GM21737 (cell line): ENCODE measurements around the gene PDGFA.

Experiments used
- ATAC-seq: cut with Tn5 transposase; IDR thresholded peaks from one replicate; pipeline ENCODE4 v1.9.1; 2021; ENCODE audit warnings: mild to moderate bottlenecking, moderate library complexity; ENCODE audit not compliant: unreplicated experiment

PDGFA gene

DNA sequence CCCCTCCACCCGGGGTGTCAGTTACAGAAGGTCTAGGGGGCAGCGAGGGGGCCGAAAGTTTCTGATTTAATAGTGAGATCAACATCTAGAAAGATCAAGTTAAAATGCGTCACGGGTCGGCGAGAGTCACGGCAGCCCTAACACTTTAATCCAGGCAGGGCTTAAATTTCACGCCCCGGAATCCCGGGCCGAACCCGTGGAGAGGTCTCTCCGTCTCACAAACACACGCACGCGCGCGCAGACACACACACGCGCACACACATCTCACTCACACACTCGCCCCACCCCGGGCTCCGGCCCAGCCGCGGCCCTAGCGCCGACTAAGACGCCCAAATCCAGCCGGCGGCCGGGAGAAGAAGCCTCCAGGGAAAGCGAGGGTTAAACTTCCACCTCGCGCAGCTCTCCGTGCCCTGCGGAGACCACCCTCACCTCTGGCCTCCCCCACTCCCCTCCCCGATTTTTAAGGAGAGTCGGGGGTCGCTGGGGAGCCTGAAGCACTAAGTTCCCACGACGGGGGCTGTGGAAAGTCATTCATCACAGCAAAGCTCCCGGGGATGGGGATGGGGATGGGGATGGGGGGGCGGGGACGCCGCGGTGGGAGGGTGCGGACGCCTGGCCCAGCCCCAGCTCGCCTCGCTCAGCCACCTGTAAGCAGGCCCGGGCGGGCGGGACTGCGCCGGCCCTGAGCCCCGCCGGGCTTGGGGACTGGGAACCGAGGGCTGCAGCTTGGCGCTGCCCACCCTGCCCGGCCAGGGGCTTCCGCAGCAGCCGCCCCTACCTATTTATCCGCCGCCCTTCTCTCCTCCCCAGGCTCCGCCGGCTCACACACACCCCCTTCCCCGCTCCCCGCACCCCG, 1.6 kb downstream of the PDGFA start:
- no peak for ATAC-seq

DNA sequence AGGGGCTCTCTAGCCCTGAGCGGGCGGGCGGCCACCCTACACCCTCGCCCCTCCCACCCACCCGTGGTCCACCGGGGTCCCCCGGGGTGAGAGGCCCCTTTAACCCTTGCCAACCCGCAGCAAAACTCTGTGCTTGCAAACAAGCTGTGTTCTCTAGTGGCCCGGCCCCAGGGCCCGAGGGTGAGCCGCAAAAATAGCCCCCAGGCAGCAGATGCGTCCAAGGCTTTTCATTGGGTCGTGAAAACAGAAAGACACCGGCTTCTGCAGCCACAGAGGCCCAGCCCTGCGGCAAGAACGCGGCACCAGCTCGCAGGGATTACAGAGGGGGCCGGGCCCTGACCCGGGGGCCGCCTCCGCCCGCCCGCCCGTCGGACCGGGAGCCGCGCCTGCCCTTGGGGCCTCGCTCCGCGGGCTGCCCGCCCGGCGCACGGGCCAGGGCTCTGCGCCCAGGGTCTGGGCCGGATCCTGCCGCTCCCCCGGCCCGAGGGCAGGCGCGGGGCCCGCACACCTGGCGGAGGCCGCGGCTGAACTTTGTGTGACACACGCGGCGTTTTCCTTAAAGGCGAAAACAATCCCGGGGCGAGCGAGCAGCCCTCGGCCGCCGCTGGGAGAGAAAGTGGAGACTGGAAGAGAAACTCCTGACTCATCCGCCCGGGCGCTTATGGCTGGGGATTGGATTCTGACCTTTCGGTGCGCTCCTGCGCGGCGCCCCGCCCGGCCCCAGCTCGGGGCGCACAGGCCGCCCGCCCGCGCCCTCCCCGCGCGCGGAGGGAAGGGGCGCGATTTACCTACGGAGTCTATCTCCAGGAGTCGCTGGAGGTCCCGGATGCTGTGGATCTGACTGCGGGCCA, 2.8 kb downstream of the PDGFA start:
- ATAC-seq: no peak

DNA sequence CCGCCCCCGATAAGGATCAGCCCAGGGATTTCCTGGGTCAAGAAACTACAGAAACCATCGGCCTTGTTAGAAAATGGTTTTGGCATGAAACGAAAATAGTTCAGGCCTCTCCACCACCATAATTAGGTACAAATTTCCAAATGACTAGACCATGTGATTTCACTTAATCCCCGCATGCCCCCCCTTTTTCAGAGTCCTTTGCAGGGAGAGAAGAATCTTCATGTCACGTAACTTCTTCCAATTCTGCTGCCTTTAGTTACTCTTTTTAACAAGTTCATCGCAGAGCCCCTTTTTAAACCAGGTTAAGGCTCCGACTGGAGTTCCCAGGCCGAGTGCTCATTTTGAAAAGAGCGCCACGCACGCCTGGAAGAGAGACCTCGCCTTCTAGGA, 3.4 kb downstream of the PDGFA start:
- ATAC-seq: no peak

DNA sequence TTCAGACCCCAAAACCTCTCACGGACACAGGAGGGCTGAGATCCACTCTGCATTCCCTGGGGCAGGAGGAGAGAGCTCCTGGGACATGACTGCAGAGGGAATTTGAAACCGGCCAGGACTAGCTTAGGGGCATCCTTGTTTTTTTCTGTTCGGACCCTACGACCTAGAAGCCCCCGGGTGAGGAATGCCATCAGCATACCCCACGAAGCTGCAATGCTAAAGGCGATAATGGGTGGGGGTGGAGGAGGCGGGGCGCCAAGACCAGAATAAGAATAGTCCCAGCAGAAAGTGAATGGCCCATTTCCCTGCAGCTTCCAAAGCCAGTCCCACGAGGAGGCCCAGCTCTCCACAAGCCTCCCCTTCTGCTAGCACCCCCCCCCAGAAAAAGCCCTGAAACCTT, 4.0 kb downstream of the PDGFA start:
- no peak for ATAC-seq

DNA sequence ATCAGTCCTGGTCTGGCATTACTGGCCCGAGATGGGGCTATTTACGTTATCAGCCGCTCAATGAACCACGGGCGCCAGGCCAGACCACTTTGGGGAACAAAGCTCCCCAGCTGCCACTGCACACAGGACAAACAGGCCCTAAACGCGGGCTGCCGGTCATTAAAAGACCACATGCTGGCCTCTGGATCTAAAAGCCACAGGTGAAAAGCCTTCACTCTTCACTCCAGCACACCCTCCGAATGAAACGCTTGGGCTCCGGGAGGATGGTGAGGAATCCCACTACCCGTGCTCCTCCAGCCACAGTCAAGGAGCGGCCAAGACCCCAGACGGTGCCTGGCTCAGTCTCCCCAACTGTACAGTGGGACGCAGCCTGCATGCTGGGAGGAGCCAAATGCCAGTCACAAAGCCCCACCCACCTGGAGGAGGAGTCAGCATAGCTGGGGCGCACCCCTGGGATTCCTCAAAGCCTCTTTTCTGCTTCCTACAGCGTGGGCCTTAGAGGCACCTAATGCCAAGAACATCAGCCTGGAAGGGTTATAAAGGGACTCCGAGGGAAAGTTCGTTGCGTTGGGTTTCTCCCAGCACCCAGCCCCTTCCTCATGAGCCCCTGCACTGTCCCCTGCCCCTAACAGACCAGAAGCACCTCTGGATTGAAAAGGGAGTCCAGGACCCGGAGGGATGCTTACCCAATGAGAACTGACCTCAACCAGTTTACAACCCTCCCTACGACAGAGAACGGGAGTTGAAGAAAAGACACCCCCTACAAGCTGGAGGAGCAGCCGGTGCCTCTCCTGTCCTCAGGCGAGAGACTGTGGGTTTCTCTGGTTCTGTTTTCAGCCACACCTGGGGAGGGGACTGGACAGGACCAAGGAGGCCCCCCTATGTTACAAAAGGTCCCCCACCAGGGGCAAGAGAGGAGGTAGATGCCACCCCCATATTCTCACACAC, 4.7 kb downstream of the PDGFA start:
- ATAC-seq: no peak

DNA sequence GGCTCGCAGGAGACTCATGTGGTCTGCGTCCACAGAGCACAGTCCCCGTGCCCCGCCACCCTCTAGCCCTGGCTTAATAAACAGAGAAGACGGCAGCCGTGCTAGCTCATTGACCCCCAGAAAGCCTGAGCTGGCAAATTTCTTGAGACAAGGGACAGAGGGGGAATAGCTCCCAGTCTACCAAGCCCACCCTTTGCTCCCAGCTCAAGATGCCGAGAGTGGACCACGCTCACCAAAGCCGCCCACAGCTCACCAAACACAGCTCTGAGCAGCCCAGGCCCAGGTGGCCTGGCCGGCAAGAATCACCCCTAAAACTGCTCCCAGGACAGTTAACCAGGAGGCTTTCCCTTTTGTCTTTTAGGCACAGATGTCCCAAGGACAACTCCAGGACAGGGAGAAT, 5.4 kb downstream of the PDGFA start:
- no peak for ATAC-seq

DNA sequence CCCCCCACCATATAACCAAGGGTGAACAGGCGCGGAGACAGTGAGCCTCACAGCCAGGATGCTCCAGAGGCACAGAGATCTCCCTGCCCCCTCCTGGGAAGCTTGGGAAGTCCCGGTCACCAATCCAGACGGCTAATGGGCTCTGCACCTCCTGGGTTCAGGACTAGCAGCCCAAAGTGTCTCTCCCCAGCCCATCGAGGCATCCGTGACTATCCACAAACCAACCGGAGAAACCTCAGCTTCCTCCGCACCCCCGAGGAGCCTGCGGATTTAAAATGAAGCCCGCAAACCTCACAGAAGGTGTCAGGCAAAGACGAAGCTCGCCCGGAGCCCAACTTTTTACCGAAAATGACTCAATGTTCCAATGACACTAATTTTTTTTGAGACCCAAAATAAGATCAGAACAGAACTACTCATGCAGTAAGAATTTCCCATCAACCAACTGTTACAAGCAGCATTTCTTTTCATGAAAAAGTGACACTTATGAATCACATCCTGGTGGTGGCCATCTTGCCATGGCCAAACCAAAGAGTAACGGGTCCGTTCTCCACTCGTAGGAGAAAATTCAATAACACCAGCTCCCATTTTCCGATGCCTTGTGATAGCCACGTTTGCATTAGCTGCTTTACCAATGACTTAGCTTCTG, 6.0 kb downstream of the PDGFA start:
- no peak for ATAC-seq

DNA sequence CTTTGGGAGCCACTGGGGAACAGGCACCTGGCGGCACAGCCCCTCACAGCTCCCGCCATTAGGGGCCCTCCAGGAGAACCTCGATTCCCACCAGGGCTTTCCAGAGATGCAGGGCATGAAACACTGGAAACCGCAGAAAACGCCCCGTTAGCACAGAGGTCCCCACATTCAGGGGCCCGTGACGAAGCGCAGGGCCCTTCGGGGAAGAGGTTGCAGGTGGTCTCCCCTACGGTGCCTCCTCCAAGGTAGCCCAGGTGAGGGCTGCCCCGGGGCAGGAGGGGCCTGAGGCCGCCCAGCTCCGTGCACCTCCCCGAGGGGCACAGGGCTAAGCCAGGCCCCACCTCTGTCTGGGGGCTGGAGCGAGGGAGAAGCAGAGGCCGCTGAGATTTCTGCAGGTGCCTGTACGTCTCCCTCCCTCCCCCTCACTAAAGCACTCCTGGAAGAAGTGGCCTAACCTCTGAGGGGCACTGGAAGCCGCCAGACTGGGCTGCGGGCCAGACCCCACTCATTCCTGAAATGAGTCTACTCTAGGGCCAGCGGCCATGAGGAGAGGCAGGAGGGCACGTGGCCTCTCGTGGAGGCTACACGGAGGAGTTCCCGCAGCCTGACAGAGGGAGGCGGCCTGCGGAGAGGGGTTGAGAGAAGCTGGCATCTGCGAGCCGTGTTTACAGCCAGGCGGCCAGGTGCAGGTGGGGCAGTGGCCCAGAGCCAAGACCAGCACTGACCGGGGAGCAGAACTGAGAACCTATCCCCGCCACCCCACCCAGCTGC, 6.9 kb downstream of the PDGFA start:
- no peak for ATAC-seq

DNA sequence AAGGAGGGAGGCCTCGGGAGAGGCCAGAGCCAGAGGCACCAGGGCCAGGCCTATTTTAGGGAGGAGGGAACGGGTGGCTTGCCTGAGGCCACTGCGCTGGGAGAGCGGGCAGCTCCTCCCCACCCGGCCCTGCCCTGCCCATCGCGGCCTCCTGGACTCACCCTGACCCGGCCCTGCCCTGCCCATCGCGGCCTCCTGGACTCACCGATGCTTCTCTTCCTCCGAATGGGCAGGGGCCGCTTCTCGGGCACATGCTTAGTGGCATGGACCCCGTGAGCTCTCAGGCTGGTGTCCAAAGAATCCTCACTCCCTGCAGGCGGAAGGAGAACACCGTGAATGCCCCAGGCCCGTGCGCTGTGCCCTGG, 7.5 kb downstream of the PDGFA start:
- ATAC-seq: no peak

DNA sequence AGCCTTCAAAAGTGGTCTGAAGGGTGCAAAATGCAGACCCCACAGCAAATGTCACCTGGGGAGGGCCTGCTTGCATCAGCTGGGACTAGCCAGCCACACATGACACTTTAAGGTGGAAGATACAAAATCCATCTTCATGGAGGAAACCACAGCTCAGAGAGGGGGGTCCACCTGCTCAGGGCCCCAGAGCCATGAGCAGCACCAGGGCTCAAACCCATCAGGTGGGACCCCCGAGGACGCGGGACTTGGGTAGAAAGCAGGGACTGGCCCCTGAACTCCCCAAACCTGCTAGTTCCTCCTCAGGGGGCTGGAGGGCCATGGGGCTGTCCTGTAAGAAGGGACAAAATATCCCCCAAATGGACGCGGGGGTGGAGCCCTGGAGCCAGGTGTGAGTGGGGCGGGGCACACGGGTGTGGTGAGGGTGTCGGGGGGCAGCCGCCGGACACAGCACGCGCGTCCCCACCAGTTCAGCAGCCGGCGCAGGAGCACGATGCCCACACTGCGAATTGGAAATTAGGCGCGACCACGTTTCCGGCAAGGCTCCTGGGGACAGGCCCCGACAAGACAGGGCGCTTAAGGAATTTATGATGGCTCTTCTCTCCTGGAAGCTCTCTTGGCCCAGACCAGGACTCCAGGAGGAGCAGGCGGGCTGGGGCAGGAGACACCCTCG, 8.0 kb downstream of the PDGFA start:
- ATAC-seq: no peak

DNA sequence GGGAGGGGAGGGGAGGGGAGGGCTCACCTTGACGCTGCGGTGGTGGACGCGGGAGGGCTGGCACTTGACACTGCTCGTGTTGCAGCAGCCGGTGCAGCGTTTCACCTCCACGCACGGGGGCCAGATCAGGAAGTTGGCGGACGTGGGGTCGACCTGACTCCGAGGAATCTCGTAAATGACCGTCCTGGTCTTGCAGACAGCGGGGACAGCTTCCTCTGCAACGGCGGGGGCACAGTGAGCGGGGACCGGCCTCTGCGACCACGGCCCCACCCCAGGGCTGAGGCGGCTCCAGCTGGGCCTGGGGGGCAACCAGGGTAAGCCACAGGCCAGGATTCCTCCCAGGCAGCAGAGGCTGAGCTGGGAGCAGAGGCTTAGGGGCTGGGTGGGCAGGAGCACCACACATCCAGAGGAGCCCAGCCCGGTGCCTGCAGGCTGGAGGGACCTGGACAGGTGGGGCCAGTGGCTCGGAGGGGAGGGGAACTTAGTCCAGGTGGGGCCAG, 8.8 kb downstream of the PDGFA start:
- no peak for ATAC-seq

DNA sequence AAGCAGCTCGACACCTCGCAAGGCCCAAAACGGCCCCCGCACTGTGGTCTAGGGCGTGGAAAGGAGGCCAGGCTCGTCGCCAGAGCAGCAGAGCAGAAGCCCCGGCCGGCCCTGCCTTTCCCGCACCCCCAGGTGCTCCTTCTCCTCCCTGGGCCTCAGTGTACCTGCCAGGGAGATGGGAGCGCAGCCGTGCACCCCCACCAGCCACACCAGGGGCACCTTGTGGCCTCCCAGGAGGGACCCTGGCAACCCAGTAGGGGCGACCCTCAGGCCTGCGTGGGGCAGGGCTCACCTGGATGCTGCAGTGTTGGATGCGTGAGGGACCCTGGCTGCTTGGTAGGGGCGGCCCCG, 9.5 kb downstream of the PDGFA start:
- no peak for ATAC-seq

DNA sequence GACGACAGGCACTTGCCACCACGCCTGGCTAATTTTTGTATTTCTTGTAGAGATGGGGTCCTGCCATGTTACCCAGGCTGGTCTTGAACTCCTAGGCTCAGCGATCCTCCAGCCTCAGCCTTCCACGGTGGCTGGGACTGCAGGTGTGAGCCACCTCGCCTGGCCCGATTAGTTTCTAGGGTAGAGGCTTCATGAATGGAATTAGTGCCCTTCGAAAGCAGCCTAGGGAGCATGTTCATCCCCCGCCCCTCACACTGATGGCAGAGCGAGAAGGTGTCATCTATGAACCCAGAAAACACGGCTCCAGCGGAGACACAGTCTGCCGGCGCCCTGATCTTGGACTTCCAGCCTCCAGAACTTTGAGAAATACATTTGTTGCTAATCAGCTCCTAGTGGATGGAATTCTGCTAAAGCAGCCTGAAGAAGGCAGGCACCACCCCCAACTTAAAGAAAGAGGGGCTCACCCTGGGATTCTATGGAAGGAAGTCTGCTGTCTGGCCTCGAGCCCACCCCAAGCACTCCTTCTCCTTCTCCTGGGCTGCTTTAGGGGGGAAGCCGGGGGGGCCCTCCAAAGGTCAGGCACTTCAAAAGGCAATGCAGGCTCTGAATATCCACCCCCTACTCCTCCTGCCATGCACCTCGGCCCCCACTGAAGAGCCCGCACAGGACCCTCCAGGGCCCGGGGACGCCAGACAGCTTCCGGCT, 10.1 kb downstream of the PDGFA start:
- ATAC-seq: no peak

DNA sequence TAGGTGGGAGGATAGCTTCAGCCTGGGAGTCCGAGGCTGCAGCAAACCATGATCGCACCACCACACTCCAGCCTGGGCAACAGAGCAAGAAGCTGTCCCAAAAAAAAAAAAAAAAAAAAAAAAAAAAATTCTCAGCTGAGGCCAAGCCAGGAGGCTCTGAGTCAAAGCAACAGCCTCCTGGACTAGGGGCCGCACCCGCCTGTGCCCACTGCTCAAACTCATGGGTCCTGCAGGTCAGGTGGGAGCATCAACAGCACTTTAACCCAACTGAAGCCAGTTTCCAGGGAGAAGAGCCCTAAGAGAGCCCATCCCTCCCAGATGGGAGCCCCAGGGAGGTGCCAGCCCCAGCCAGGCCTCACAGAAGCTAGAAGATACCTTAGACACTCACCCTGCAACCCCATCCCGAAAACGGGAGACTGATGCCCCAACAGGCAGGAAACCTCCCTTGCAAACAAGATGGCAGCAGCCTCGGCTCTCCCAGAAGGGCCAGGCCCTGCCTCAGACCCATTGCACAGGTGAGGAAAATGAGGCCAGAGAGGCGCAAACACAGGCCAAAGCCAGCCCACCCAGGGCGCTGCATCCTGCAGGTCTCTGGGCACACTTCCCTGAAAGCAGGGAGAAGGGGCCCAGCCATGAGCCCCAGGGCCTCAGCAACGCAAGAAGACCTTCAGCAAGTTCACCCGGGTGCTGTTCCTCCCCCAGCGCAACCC, 11.0 kb downstream of the PDGFA start:
- ATAC-seq: no peak

DNA sequence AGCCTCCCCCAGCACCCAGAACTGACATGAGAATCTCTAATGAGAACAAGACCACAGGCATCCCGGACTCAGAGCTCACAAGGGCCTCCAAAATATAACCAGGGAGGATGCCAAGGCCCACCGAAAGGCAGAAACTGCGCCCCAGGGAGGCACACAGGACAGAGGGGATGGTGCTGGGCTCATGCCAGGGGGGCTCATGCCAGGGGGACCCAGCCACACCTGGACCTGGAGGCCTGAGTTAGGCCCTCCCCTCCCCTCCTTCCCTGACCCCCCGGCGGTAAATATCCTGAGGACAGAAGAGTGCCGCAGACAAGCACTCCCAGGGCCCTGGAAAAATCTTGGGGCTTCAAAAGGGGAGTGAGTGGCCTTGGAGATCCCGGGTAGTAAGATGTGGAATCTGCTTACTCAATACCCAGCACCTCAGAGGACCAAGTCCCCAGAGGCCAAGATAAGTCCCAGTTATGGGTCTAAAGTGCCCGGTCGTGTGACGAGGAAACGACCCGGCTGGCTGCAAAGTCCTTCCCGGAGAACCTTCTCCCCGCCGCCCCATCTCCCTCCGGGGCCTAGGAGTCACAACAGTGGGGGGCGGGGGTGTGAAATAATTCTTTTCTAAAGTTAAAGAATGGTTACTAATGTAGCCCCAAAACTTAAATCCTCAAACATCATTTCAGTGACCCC, 11.9 kb downstream of the PDGFA start:
- ATAC-seq: no peak

DNA sequence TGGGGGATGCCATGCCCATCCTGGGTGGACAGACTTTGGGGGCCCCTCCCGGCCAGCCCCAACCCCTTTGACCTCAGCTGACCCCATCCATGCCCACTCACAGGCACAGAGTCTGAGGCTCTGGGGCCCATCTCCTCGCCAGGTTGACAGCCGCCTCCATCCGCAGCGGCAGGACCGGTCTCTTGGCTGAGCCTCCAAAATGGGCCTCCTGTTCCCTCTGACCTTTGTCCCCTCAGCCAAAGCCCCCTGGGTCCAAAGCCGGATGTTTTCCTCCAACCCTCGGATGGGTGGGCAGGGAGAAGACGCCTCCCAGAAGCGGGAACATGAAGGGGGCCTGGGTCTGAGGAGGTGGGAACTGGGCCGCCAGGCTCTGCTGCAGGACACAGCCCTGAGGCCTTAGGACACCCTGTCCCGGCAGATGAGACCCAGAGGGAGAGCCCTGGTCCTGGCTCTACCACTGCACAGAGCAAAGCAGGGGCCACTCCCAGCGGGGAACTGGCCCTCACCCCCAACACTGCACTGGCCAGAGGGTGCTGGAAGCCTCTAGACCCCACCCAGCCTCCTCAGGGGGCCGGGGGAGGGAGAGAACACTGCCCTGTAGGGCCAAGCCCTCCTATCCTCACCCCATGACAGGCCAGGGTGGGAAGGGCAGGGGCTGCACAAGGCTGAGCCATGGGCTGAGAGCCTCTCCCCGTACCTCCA, 12.6 kb downstream of the PDGFA start:
- no peak for ATAC-seq

DNA sequence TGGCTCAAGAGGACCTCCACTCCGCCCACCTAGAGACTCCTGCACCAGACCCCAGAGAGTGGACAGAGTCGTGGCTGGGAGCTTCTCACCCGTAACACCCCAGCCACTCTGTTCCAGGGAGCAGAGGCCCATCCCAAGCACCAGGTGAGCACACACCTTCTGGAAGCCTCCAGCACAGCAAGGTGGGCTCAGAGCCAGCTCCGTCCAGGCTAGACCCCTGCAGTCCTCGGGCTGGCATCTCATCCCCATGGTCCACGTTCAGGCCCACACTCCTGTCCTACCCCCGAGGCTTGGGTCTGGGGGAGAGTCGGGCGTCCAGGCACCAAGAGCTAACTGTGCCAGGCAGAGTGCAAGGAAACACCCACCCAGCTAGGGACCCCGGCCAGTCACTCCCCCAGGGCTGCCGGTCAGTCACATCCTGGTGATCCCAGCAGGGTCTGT, 13.2 kb downstream of the PDGFA start:
- ATAC-seq: no peak
